ENCODE measurements around the gene GFOD2. TPM values are rescaled to one million over a fixed set of nuclear protein-coding genes. Genes with fewer than 3 reads are reported as not detected.

The GFOD2 gene
- total and polyA plus RNA-seq, 2 of the 13 experiments (the other 11 are each of a cell fraction or from before 2014, with no cell fraction given): 11.1 to 17.2 TPM

GRCh38 chr16:67726106-67727034, 7.3 kb upstream of the GFOD2 start (continued):
- TF ChIP-seq UBTF (CRISPR knock-in tag; IDR thresholded peaks at IDR 0.05) (peak; percentile 75), ZNF274 (CRISPR knock-in tag; IDR thresholded peaks at IDR 0.05) (no peak), HNRNPLL (IDR thresholded peaks at IDR 0.05; ENCODE audit: low read depth, low read length, poor library complexity, severe bottlenecking) (peak; percentile 38), ZNF704 (CRISPR knock-in tag; IDR thresholded peaks at IDR 0.05; ENCODE audit: borderline replicate concordance) (no peak), ESRRA (CRISPR knock-in tag; IDR thresholded peaks at IDR 0.05; ENCODE audit: low read depth) (peak; percentile 74), GZF1 (CRISPR knock-in tag; IDR thresholded peaks at IDR 0.05) (no peak), PRDM4 (CRISPR knock-in tag; IDR thresholded peaks at IDR 0.05; ENCODE audit: borderline replicate concordance) (no peak), GATAD2A (CRISPR knock-in tag; IDR thresholded peaks at IDR 0.05) (peak; percentile 65), TCF7L2 (IDR thresholded peaks at IDR 0.05; ENCODE audit: low read depth, low read length) (no peak), HOXA9 (CRISPR knock-in tag; IDR thresholded peaks at IDR 0.05; ENCODE audit: borderline replicate concordance) (no peak), ZNF18 (CRISPR knock-in tag; IDR thresholded peaks at IDR 0.05; ENCODE audit: insufficient replicate concordance) (no peak), HDAC6 (IDR thresholded peaks at IDR 0.05; ENCODE audit: low read depth, low read length) (no peak), ZFX (CRISPR knock-in tag; IDR thresholded peaks at IDR 0.05; ENCODE audit: low read depth) (peak; percentile 92), ZNF75D (CRISPR knock-in tag; IDR thresholded peaks at IDR 0.05; ENCODE audit: borderline replicate concordance) (no peak), THAP11 (CRISPR knock-in tag; IDR thresholded peaks at IDR 0.05) (no peak; the same call in 1 of the 2 replicates), TOE1 (CRISPR knock-in tag; IDR thresholded peaks at IDR 0.05) (no peak), CSRNP1 (CRISPR knock-in tag; IDR thresholded peaks at IDR 0.05) (no peak)
